ENCODE measurements around the gene LRRC4C.
"Not testable (repeated sequence)": the region's sequence is repeated elsewhere in the genome, so short reads cannot be mapped to it uniquely, and the experiment has no call there.

The LRRC4C gene

DNA sequence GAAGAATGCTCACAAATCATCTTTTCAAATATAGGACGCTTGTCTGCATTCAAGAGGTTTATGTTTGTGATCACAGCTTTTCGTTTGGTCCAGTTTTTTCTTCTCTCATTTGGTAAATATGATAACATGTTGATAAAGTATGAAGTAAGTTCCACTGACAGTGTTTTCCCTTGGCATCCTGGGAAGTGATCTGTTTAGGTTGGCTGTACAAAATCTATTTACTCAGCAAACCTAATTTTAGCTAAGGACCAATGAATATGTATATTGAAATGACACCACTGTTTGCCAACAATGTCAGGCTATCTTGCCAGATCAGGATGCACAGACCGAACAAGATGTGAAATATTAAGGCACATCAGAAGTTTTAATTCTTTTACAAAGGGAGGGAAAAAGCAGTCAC lies 1230.8 kb downstream of the LRRC4C start:
- DNase-seq (ENCODE audit: low read depth, low spot score) = no peak
- no peak overlapping the region for H3K27ac ChIP-seq

DNA sequence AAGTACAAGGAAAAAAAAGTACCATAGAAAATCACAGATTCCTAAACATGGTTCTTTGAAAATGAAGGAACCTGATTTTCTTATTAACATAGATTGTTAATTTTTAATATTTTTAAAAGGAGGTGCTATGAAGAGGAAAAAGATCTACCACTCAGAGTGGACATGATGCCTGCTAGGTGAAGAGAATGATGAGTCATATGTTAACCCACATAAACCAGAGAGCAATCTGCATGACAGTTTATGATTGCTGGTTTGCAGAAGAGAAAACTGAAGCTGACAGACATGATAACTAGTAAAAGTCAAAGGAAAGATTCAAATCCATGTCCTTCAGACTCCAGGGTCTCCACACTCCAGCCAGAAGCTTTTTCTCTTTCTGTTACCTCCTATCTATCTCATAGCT lies 1231.7 kb downstream of the LRRC4C start:
- no peak overlapping the region for H3K27ac ChIP-seq
- DNase-seq (ENCODE audit: low read depth, low spot score) = no peak

DNA sequence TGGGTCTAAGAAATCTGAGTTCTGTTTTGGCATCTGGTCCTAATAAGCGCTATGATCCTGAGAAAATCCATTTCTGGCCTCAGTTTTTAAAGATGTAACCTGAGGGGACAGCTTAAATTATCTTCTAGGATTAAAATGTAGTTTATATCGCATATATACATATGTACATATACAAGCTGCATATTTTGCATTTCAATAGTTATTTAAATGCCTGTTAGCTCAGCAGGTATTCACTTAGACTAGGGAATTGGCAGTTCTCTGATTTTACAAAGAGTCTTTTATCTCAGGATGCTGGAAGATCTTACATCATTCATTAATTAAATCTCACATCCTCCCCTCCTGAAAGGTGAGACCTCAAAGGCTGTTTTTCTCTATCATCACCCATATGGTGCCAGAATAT lies 1232.8 kb downstream of the LRRC4C start:
- no peak for DNase-seq (ENCODE audit: low read depth, low spot score)
- no peak overlapping the region for H3K27ac ChIP-seq

DNA sequence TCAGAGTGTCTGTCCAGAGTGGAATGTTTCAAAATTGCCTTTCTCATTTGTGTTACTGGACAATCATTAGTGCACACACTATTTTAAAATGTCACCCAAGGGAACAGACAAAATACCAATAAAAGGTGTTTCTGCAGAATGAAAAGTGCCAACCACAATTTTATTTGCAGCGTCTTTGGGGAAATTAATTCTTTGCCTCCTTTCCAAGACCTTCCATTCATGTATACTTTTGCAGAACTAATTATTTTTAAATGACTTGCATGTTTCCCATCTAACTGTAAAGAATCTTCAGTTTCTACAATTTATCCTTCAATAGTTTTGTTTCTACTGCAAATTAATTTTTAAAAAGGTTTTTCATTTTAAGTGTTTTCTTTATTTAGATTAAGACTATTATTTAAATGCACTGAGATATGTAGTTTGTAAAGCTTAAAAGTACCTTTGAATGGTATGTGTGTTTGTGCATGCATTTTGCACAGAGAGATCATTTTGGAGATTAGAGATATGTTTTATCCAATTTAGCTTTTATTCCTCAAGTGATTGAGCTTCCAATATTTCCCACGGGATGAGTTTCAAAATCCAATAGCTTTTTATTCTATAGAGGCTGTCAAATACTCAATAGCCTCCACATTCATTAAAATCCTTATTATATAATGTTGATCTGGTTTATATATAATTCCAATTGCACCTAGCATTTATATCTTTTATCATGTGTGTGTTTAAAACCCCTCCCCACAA lies 1235.7 kb downstream of the LRRC4C start:
- no peak overlapping the region for H3K27ac ChIP-seq
- DNase-seq (ENCODE audit: low read depth, low spot score) = no peak

DNA sequence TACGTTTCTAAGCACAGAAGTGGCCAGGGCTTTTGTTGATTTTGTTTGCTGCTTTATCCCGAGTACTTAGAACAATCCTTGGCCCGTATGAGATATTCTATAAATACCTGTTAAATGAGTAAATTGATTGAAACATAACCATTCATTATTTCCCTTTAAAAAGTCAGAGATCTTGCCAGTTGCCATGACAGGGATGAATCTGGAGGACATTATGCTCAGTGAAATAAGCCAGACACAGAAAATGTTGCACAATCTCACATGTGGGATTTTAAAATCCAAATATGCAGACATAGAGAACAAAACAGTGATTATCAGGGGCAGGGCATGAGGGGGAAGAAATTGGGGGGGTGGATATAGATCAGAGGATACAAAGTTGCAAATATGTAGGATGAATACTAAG lies 1240.1 kb downstream of the LRRC4C start:
- no peak for DNase-seq (ENCODE audit: low read depth, low spot score)
- H3K27ac ChIP-seq = no peak overlapping the region

DNA sequence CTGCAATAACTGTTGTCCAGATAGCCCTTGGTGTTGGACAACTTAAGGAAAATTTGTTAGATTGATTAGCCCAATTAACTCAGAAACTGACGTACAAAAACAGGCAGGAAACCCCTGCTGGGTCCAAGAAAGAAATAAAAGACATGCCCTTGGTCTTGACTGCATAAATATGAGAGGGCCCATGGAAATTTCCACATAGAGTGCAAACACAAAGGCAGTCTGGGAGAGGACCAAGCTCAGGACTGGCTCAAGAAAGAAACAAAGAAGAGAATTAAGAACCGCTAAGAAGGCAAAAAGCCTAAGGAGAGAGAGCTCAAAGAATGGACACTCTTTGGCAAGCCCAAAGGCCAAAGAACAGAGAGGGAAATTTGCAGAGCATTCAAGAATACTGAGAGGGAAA lies 1243.9 kb downstream of the LRRC4C start:
- H3K27ac ChIP-seq = no peak overlapping the region
- DNase-seq (ENCODE audit: low read depth, low spot score) = no peak

DNA sequence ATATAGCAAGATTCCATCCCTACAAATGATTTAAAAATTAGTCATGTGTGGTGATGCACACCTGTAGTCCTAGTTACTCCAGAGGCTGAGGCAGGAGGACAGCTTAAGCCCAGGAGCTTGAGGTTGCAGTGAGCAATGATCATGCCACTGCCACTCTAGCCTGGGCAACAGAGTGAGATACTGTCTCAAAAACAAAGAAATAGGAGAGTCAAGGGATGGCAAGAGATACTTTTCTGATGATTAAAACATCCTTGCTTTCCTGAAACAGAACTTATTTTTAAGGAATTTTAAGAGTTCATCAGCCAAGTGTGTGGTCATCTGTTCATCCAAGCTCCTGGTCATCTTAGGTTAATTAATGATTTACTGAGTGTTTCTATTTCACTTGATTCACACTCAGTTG lies 1252.0 kb downstream of the LRRC4C start:
- no peak overlapping the region for H3K27ac ChIP-seq
- no peak for DNase-seq (ENCODE audit: low read depth, low spot score)

DNA sequence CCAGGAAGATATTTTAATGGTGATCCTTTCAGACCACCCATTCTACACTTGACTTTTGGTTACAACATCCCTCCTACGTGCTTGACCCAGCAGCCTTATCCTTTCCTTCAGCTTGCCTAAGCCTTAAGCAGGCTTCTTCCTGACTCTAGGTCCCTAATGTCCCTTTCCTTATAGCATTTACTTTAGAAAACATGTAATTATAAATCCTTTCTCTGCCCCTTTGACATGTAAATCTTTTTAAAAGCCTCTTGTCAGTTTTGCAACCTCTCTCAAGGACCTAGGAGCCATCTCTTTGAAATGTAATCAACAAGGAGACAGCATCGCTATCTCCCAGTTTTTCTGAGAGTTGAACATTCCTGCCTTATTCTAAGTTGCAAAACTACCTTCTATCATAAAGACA lies 1255.2 kb downstream of the LRRC4C start:
- no peak for DNase-seq (ENCODE audit: low read depth, low spot score)

DNA sequence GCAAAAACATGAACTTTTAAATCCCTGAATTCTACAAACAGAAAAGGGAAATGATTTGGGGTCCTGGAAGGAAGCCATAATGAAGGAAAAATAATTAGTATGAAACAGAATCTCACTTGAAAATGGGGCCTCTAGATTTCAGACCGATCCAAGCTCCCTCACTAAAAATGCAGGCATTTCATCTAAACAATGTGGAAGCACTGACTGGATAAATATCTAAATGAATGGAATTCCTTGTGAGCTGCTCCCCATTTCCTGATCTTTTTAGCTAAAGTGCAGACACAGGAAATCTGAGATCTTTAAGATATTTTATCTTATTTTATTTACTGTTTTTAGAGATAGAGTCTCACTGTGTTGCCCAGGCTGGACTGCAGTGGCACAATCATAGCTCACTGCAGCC lies 1255.8 kb downstream of the LRRC4C start:
- DNase-seq (ENCODE audit: low read depth, low spot score) = no peak
- H3K27ac ChIP-seq = no peak overlapping the region

More for the DNA sequence above, 1255.2 kb downstream of the LRRC4C start:
- no peak overlapping the region for H3K27ac ChIP-seq

DNA sequence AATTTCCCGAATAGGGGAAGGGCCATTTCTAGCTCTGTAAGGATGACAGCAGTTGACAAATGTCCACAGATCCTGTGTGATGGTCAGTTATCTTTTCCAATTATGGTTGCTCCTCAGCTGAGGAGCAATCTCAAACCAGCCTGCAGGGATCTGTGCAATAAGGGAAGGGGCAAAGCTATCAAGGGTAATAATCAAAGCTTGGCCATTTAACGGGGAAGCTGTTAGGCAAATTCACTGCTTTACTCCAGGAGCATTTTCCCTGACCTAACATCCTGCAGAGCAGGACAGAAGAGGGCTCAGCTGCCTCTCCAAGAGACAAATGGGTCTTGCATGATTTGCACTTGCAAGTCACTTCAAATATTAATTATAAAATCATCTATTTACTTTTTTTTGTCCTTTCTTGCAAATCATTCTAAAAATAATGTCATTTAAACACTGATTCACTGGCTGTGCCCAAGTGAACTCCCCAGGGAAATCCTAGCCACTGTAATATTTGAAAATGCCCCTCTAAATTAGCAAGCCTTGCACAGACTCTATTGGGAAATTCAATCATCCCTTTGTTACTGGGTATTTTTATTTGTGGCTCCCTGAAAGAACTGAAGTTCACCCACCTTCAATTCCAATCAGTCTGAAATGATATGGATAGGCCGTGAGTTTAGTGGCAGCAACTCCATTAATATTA lies 1256.7 kb downstream of the LRRC4C start:
- H3K27ac ChIP-seq = no peak overlapping the region
- DNase-seq (ENCODE audit: low read depth, low spot score) = no peak

DNA sequence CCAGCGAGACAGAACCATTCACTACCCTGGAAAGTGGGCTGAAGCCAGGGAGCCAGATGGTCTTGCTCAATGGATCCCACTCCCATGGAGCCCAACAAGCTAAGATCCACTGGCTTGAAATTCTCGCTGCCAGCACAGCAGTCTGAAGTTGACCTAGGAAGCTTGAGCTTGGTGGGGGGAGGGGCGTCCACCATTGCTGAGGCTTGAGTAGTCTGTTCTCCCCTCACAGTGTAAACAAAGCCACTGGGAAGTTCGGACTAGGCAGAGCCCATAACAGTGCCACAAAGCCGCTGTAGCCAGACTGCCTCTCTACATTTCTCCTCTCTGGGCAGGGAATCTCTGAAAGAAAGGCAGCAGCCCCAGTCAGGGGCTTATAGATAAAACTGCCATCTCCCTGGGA lies 1266.9 kb downstream of the LRRC4C start:
- DNase-seq (ENCODE audit: low read depth, low spot score) = not testable (repeated sequence)

DNA sequence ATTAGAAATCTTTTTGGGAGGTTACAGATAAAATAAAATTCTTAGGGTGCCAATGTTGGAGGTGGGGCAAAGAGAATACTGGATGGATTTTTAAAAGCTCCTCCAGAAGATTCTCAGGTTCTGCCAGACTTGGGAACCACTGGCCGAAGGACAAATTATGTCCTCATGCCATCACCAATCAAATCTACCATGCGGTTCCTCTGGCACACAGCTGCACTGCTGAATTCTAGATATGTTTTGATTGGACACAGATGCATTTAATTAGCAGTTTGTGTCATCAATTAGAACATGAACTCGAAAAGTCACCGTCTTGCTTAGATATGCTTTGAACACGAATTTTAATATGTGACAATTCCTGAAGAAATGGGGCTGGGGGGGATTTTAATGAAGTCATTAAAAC lies 1269.2 kb downstream of the LRRC4C start:
- no peak overlapping the region for H3K27ac ChIP-seq
- no peak for DNase-seq (ENCODE audit: low read depth, low spot score)

More for the DNA sequence above, 1266.9 kb downstream of the LRRC4C start:
- H3K27ac ChIP-seq = not testable (repeated sequence)

DNA sequence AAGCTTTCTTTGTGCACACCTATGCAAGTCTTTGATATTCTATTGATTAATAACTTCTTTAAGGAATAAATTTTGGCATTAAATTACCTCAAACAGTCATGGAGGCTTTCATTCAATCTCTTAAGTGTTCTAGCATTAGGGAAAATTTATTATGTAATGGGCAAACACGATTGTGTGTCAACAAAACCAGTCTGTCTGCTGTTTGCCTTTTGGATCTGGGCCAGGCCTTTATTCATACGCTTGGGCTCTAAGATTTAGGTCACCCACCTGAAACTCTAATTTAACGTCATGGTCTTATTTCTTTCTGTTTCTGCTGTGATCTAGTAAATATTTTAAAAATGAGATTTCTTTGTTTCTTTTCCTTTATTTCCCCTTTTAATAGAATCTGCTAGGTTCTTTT lies 1270.6 kb downstream of the LRRC4C start:
- DNase-seq (ENCODE audit: low read depth, low spot score) = no peak
- no peak overlapping the region for H3K27ac ChIP-seq

DNA sequence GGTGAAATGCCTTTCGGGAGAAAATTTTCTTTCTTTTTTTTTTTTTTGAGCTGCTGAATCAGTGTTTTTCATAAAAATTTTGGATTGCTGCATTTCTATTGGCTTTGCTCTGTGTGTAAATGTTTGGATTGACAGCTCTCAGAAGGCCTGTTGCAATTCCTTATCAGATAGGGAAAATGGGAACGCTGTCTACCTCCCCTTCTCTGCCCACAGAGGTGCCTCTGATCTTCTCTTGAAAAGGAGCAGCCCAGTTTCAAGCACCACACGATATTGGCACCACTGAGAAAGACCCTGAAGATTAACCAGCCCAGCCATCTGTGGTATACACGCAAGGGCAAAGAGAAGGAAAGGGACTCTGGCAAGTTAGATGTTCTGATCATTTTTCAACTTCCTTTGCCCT lies 1272.2 kb downstream of the LRRC4C start:
- no peak for DNase-seq (ENCODE audit: low read depth, low spot score)
- no peak overlapping the region for H3K27ac ChIP-seq

DNA sequence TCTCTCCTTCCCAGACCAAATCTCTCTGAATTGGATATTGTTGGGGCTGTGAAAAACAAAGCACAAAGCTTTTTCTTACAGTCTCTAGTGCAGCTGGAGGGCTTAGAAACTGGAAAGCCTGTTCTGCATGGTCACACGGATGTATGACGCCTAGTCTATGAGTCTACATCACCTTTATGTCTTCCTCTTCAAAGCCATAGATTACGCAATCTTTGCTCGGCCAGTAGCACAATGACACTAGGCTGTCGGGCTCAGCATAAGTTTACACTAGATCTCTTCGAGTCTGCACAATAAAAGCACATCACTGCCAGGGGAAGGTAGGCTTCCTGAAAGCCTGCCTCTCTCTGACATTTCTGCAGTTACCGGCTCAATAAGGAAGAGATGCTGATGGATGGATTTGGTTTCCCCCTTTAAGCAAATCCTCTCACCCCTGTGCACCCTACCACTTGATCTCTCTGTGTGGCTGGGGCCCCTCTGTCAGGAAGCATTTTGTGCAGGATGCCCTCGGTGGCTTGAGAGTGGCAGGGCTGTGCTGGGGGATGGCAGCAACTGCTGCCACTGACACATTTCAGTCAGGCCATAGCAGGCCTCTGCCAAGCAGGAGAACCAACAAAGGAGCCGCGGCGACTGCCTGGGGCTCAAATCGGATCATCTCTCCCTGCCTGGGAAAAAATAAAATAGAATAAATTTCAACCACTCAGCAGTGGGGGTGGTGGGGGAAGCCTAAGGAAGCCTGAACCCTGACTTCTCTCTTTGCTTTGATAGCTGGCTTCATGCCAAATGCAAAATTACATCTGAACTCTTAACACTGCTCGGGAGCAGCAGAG lies 1272.8 kb downstream of the LRRC4C start:
- no peak for DNase-seq (ENCODE audit: low read depth, low spot score)
- no peak overlapping the region for H3K27ac ChIP-seq

DNA sequence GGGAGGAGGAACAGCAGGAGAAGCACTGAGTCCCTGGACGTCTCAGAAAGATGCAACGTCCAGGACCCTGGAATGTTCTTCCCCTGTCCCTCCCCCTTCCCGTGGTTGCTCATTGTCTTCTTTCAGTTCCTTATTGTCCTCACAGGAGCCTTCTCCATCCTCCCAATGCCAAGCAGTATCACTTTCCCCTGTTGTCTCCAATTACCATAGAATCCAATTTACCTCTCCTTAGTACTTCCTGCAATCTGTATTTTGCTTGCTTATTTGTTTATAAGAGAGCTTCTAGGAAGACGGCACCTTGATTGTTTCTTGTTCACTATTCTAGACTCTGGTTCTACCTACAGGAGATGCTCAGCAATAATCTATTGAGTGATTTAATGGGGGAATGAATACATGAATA lies 1273.7 kb downstream of the LRRC4C start:
- DNase-seq (ENCODE audit: low read depth, low spot score) = no peak
- no peak overlapping the region for H3K27ac ChIP-seq

DNA sequence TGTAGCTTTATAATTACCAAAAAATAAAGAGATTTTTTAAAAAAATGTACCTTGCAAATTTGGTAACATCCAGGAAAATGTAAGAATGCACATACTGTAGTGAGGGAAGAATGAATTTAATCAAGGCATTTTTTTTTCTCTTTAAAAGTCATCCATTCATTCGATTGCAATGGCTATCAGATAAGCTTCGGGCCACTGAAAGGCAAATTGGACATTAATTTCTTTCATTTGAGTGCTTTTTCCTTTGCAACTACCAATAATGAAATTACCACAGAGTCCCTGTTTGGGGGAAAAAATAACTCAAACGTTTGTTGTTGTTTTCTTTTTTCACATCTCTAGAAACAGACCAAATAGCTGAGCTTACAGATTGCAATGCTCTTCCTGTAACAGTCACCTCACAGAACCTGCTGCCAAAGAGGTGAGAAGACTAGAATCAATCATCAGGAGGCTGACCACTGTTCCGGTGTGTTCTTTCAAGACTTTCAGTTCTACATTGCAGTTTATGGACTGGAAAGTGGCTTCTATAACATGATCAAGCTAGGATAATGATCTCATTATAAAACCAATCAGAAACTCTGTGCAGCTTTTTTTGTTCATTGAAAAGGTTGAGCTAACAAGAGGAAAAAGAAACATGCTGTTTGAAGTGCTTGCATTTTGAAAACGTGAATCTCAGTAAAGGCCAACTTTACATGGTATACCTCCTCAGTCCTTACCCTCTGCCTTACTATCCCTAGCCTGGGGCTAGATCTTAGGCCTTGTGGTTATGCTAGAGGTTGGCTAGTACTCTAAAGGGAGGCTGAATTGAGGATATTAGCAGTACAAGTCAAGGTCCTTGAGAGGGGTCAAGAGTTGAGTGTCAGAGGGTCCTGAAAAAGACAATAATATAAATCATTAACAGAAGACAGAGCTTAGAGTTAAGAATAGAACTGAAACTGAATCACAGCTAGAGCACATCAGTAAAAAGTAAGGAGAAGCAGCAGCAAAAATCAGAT lies 1276.1 kb downstream of the LRRC4C start:
- no peak for DNase-seq (ENCODE audit: low read depth, low spot score)
- H3K27ac ChIP-seq = no peak overlapping the region

DNA sequence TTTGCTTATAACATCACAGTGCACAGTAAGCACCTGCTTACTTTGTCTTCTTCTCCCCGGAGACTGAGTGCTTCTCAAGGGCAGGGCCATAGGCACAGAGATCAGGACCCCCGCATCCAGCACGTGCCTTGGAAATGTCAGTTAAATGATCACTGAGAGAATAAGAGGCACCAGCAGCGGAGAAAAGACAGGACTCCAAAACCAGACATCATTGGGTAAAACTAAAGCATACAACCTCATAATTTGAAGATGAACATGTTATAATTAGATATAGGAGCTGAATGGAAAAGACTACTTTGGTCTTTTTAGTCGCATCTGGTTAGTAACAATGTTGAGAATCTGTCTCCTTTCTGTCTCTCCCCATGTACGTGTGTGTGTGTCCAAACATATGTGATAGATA lies 1279.9 kb downstream of the LRRC4C start:
- no peak for DNase-seq (ENCODE audit: low read depth, low spot score)
- no peak overlapping the region for H3K27ac ChIP-seq

DNA sequence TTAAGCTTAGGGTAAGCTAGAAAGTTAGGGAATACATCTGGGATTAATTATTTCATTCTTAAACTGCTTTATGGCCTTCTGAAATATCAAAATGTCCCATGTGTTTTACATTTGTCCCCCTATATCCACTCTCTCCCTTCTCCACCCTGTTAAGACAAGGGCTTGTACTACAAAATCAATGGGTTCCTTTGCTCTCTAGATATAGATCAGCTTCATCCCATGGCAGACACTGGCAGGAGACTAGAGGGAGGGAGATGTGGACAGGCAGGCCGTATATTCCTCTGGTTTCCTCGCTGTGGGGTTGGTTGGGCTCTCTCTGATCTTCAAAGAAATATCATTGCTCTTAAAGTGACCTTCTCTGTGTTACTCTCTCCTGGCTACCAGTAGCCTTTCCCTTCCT lies 1281.0 kb downstream of the LRRC4C start:
- no peak for DNase-seq (ENCODE audit: low read depth, low spot score)
- no peak overlapping the region for H3K27ac ChIP-seq

DNA sequence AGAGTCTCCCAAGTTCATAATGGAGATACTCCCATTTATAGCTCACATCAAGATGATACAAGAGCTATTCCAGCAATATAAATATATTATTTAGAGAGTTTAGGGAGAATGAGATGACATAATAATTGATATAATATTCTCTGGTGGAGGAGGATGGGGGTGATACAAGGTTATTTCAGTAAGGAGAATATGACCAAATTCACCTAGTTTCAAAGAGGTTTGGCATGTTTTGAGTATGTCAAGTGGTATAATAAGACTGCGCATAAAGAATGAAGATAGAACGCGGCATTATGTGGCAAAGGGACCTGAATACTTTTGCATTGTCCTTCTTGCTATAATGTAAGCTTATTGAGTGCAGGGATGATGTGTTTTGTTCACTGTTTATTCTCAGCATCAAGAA lies 1283.5 kb downstream of the LRRC4C start:
- no peak overlapping the region for H3K27ac ChIP-seq
- DNase-seq (ENCODE audit: low read depth, low spot score) = no peak

Data from epithelial cell of prostate (primary cell).